Caki2 (cell line): ENCODE data around the gene HS1BP3. TPM values are rescaled to one million over a fixed set of nuclear protein-coding genes. Genes with fewer than 3 reads are reported as not detected.

Experiments used
- DNase-seq: peaks from one replicate; pipeline ENCODE4 v3.0.0-alpha.2; 2015; ENCODE audit warnings: low read depth
- in situ Hi-C: cut with HindIII; loops from 2 replicates; pipeline ENCODE4 v1.10.0; 2016; ENCODE audit warnings: low sequenced_read_pairs, low pct_unique_long_range_greater_than_20kb, mixed read lengths
- total RNA-seq: library from RNA; depleted of rRNA; stranded (reverse); fragments of >200 nt; shearing (Covaris generic); gene quantifications from 2 replicates; pipeline ENCODE4 v1.2.3, GENCODE V29; 2014; ENCODE audit warnings: low replicate concordance; rRNA removed

The HS1BP3 gene
- 47.8 and 66.2 TPM in 2 replicates for total RNA-seq

GRCh38 chr2:20650877-20651730, at the start of gene HS1BP3:
Gene HS1BP3 (minus strand): TSS chr2:20651098. CDS start chr2:20651063, 35 bp downstream.
- peak; percentile 88 for DNase-seq
- in situ Hi-C loops: no loop called here

- DNase-seq: no peak
- in situ Hi-C loops: no loop called here
These were observed 48.2 kb upstream of the HS1BP3 start for GRCh38 chr2:20698916-20699613.

GRCh38 chr2:20697322-20697934, 46.5 kb upstream of the HS1BP3 start:
- in situ Hi-C loops: no loop called here
- no peak for DNase-seq

DNA sequence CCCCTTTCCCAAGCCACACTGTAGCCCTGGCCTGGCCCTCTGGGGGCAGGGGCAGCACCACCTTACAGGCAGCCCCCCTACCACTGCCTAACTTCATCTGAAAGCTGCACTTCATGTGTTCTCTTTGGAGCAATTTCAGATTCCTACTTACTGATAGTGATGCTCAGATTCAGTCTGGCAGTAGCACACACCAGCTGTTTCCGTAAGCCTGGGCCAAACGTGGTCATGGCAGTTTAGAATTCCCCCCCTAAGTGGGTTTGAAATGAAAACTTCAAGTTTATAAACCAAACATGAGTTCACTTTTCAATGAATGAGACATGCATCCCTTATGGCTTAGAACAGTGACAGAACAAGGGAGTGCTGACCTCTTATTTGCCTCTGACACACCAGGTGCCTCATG, 45.5 kb upstream of the HS1BP3 start:
- in situ Hi-C loops: no loop called here
- no peak for DNase-seq

- no peak for DNase-seq
- in situ Hi-C loops: no loop called here
These were observed 42.4 kb upstream of the HS1BP3 start for GRCh38 chr2:20693317-20693716.

- in situ Hi-C loops: no loop called here
- no peak for DNase-seq
These were observed 41.2 kb upstream of the HS1BP3 start for GRCh38 chr2:20692081-20692480.

GRCh38 chr2:20691076-20691734, 40.3 kb upstream of the HS1BP3 start:
- DNase-seq: no peak
- in situ Hi-C loops: no loop called here

DNA sequence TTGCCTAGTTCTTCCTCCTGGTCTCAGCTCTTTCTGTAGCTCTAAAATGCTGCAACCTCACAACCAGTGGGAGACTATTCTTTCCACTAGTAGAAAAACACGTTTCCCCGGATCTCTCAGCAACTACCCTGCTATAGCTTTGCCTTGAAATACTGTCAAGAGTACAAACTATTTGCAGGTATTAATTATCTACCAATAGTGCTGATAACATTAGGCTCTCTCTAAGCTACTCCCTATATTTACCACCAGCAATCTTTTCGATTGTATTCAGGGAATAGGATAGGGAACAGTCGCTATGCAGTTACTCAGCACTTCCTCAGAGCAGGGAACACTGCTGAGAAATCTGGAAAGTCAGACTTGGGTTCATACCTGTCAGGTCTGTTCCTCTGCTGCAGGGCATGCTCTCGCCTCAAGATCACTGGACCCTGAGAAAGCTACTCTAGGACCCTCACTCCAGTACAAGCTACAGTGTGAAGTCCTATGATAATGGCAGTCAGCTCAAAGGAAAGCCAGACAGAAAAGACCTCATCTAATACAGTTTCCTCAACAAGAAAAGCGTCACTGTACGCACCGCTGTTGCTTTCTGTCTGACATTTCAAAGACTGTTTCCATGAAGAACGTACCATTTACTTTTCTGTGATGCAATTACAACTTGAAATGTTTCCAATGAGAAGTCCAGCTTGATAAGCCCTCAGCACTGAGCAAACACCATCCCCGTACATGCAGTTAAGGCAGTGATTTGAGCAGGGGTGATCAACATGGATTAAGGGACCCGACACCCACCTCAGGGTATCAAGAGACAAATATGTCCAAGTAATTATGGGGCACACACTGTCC, 38.7 kb upstream of the HS1BP3 start:
- DNase-seq: no peak
- in situ Hi-C loops: no loop called here

GRCh38 chr2:20687260-20687832, 36.4 kb upstream of the HS1BP3 start:
- in situ Hi-C loops: no loop called here
- DNase-seq: no peak

DNA sequence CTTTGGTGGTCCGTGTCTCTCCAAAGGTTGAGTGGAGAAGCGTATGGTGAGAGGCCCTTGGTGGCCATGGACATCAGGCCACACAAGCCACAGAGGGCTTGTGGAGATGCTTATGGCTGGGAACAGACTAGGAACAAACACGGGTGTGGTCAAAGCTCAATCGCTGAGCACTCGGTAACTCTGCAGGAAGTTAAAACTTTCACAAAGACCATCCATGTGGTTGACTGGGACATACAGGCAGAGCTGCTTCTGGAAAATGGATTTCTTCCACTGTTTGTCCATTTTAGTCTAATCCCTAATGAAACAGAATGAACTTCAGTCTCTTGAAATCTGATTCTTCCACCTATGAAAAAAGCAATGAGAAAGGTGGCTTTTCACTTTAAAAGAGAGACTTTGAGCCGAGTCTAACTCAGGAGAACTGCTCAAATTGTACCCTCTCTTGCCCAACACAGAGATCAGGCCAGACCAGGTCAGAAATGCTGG, 33.7 kb upstream of the HS1BP3 start:
- no peak for DNase-seq

GRCh38 chr2:20682167-20682920, 31.4 kb upstream of the HS1BP3 start:
- in situ Hi-C loops: no loop called here

More for the DNA sequence above, 33.7 kb upstream of the HS1BP3 start:
- in situ Hi-C loops: no loop called here

DNA sequence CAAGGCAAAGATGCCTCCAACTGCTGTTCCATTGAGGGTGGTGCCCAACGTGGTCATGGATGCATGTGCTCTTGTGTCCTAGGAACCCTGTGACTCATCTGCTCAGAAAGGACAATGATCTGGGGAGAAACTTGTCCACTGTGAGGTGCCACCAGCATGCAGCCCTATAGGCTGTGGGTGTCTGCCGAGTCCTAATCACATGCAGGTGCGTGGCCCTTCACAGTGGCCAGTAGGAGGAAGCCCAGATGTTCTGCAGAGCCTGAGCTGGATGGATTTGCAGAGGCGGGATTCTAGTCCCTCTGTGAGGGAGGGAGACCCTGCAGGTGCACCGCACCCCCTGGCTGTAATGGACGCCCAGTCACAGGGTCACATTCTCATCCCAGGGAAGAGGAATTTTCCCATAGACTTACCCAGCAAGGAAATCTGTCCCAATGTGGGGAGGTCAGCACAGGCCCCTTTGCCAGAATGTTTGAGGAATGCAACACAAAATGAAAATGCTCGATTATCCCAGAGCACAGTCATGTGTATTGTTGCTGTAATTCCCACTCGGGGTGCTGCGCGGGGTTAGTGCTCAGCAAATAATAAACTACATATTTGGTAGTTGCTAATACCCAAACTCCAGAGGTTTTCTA, 30.0 kb upstream of the HS1BP3 start:
- in situ Hi-C loops: no loop called here
- no peak for DNase-seq

More at GRCh38 chr2:20682167-20682920, 31.4 kb upstream of the HS1BP3 start:
- DNase-seq: no peak

GRCh38 chr2:20678780-20679179, 27.9 kb upstream of the HS1BP3 start:
- in situ Hi-C loops: no loop called here
- no peak for DNase-seq

DNA sequence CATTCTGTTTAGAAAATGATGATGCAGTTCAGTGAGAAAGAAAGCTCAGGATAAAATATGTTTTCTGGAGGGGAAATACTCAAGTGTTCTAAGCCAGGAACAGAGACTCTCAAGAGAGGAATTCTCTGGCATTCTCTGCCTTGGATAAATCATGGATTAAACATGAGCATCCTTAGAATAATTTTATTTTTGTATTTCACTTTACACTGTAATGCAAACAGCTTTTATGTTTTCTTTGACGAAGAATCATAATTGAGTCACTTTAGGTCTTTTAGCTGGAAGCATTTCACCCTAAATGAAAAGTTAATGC, 27.1 kb upstream of the HS1BP3 start:
- in situ Hi-C loops: no loop called here
- DNase-seq: no peak

DNA sequence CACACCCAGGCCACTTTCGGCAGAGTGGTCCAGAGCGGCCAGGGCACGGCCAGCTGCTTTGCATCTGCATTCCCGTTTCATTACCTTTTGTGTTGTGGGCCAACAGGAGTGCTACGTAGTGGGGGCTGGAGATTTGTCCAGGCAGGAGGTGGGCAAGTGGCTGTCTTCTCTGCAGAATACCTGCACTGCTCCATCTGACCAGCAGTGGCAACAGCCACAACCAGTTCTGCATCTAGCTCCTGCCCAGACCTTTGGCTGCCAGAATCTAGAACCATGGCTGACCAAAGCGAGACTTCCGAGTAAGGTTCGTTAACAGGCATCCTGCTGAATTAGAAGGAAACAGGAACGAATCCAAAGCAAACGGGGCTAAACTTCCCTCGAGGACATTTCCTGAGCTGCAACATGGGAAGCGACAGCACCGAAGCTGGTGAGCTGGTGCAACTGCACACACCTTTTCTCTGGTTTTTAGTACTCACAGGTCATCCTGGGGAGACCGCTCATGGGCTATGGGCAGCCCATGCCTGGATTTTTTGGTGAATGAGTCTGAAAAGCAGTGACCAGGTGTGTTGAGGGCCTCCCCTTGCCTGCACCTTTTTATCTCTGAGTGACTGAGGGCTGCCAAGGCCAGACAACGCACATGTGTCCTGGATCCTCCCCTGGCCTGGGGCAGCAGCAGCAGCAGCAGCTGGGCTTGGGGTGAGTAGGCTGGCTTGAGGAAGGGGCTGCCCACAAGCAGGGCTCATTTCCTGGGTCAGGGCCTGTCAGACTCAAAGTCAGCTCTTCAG, 26.6 kb upstream of the HS1BP3 start:
- in situ Hi-C loops: no loop called here
- no peak for DNase-seq
